ENCODE results near the gene PHLDB1.

Gene PHLDB1

DNA sequence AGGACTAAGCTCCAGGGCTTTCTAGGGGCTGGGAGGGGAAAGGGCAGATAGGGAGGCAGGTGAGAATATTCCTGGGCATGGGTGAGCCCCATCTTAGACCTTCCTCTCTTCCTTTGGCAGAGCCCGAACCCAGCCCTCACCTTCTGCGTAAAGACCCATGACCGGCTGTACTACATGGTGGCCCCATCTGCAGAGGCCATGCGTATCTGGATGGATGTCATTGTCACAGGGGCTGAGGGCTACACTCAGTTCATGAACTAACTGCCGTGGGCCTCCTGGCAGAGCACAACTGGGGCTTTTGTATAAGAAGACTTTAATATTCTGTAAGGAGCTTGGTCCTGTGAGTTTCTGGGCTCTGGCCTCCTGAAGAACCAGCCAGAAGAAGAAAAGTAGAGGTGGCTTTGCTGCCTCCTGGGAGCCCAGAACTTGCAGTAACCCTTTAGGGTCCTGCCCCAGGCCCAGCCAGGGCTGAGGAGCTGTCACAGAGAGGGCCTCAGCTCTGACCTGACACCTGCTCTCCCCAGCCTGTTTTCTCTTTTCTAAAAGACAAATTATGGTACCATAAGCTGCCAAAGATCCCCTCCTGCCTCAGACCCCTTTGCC lies 49.2 kb downstream of the PHLDB1 start:
- no peak for DNase-seq (ENCODE audit: low read depth in 1 of 2, low spot score in 1 of 2)
- H3K27ac ChIP-seq (replicated peaks) = no peak overlapping the region
- peaks cover 2% of the 10 kb centered on the region for H3K27me3 ChIP-seq (ENCODE audit: insufficient read depth, poor library complexity, severe bottlenecking)
- H3K4me3 ChIP-seq (replicated peaks; ENCODE audit: insufficient read depth, low read length) = no peak overlapping the region
- TF ChIP-seq REST (IDR thresholded peaks at IDR 0.05; ENCODE audit: insufficient replicate concordance, low read depth) (no peak), POLR2AphosphoS5 (IDR thresholded peaks at IDR 0.05; ENCODE audit: low read depth) (no peak), SPI1 (IDR thresholded peaks at IDR 0.05; ENCODE audit: borderline replicate concordance, low read depth) (no peak), GABPA (IDR thresholded peaks at IDR 0.05; ENCODE audit: low read depth) (no peak)

GRCh38 chr11:118657238-118657637 lies 49.8 kb downstream of the PHLDB1 start:
- TF ChIP-seq REST (IDR thresholded peaks at IDR 0.05; ENCODE audit: insufficient replicate concordance, low read depth) (no peak), SPI1 (IDR thresholded peaks at IDR 0.05; ENCODE audit: borderline replicate concordance, low read depth) (no peak), POLR2AphosphoS5 (IDR thresholded peaks at IDR 0.05; ENCODE audit: low read depth) (no peak), GABPA (IDR thresholded peaks at IDR 0.05; ENCODE audit: low read depth) (no peak)
- TF ChIP-seq, protein P1, sequence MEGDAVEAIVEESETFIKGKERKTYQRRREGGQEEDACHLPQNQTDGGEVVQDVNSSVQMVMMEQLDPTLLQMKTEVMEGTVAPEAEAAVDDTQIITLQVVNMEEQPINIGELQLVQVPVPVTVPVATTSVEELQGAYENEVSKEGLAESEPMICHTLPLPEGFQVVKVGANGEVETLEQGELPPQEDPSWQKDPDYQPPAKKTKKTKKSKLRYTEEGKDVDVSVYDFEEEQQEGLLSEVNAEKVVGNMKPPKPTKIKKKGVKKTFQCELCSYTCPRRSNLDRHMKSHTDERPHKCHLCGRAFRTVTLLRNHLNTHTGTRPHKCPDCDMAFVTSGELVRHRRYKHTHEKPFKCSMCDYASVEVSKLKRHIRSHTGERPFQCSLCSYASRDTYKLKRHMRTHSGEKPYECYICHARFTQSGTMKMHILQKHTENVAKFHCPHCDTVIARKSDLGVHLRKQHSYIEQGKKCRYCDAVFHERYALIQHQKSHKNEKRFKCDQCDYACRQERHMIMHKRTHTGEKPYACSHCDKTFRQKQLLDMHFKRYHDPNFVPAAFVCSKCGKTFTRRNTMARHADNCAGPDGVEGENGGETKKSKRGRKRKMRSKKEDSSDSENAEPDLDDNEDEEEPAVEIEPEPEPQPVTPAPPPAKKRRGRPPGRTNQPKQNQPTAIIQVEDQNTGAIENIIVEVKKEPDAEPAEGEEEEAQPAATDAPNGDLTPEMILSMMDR (IDR thresholded peaks at IDR 0.05; ENCODE audit: insufficient read depth, low read length) = no peak
- no peak overlapping the region for H3K4me3 ChIP-seq (replicated peaks; ENCODE audit: insufficient read depth, low read length)
- H3K27ac ChIP-seq (replicated peaks) = no peak overlapping the region
- no peak for DNase-seq (ENCODE audit: low read depth in 1 of 2, low spot score in 1 of 2)
- peaks cover 2% of the 10 kb centered on the region for H3K27me3 ChIP-seq (ENCODE audit: insufficient read depth, poor library complexity, severe bottlenecking)

- no peak for DNase-seq (ENCODE audit: low read depth in 1 of 2, low spot score in 1 of 2)
- TF ChIP-seq, protein P1 (IDR thresholded peaks at IDR 0.05; ENCODE audit: insufficient read depth, low read length) = no peak
- TF ChIP-seq REST (IDR thresholded peaks at IDR 0.05; ENCODE audit: insufficient replicate concordance, low read depth) (no peak), POLR2AphosphoS5 (IDR thresholded peaks at IDR 0.05; ENCODE audit: low read depth) (no peak), GABPA (IDR thresholded peaks at IDR 0.05; ENCODE audit: low read depth) (no peak), SPI1 (IDR thresholded peaks at IDR 0.05; ENCODE audit: borderline replicate concordance, low read depth) (no peak)
- Histone ChIP-seq H3K27me3 (ENCODE audit: insufficient read depth, poor library complexity, severe bottlenecking) (peaks cover 2% of the 10 kb centered on the region), H3K27ac (replicated peaks) (no peak overlapping the region), H3K4me3 (replicated peaks; ENCODE audit: insufficient read depth, low read length) (no peak overlapping the region)
Observed at GRCh38 chr11:118657709-118658428, 50.5 kb downstream of the PHLDB1 start.

All from HL-60 (cell line).